SHP77 (cell line): ENCODE data around the gene TNFRSF25.
A peak's percentile ranks its signal among the peaks of the same experiment; 100 is the strongest.

Experiments used
- DNase-seq, 2 experiments: peaks; one replicate each; lab custom pipeline; 2025; lab: John Stamatoyannopoulos, UW

TNFRSF25 gene

DNA sequence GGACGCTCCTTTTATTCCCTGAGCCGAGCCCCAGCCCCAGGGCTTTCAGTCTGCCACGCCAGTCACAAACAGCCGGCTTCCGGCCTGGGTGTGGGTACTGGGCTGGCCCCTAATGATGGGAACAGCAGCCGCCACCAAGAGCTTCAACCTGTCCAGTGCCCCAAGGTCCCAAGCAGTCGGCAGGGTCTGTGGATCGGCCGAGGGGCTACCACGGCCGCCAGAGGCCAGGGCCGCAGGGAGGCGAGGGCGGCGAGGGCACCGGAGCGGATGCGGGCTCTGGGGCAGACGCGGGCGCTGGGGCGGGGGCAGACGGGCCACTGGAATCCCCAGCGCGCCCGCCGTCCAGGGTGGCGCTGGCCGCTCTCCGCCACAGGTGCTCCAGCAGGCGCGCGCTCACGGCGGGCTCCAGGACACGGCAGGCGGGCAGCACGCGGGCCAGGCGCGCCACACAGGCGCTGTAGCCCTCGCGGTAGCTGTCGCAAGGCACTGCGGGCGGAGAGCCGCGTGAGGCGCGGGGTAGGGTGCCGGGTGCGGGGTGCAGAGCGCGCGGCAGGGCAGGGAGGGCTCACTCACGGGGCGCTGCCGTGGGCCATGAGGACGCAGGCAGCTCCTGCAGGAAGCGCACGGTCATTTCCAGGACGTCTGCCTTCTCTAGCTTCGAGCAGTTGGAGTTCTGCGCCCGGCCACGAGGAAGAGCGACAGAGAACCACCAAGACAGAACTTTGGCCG lies 47.1 kb downstream of the TNFRSF25 start:
- no peak for DNase-seq

DNA sequence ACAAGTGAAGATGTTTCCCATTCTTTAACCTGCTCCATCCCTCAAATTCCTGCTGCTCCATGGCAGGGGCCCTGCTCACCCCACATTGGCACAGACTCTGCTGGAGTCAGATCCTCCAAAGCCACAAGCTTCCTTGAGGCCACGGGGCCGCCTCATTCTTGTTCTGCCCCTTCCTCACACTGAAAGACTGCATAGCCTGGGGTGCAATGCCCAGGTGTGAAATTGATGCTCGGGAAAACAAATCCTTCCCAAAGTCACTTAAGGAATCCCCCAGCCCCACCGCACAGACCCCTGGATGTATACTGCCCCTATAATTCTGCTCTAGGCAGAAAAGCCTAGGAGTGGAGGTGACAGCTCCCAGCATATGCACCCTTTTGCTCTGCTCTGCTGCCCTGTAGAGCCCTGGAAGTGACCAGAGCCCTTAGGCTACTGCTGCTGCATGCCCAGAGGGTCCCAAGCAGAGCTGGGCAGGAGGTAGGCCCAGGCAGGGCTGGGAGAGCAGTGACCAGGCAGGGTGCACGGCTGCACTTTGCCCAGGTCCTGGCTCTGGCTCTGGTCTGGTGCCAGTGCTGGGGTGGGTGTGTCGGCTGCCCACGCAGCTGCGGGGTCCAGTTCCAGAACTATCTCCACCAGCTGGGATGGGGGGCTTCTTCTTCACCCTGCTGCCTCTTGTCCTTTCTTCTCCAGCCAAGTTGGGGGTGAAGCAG lies 47.9 kb downstream of the TNFRSF25 start:
- DNase-seq = no peak

DNA sequence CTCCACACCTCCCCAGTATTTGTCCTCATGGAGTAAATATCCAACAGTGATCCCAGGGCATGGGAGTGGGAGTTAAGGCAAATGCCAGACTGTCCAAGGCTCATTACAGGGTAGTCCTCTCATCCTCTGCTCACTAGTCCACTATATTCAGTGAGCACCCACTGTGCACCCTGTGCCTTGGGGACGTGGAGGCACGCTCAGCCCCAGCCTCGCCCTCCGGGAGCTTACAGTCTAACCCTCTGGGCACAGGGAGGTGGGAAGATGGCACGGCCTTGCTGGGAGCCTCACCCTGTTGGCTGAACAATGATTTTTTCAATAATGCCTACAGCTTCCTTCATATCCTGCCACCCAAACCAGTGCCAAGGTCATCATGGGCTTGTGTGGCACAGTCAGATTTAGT lies 49.1 kb downstream of the TNFRSF25 start:
- DNase-seq = no peak

DNA sequence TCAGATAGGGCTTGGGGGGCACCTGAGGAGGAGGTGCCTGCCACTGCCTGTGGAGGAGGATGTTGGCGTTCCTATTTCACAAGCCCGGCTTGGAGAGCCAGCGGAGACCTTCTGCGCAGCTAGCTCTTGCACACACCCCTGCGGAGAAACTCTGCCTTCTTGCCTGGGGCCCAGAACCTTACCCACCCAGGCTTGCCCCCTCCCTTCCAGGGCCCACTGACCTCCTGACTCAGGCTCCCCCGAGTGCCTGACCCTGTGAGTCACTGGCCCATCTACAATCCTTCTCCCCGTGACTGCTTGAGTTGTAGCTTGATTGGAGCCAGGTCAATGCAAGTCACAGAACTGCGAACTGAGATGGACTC lies 49.7 kb downstream of the TNFRSF25 start:
- no peak for DNase-seq

DNA sequence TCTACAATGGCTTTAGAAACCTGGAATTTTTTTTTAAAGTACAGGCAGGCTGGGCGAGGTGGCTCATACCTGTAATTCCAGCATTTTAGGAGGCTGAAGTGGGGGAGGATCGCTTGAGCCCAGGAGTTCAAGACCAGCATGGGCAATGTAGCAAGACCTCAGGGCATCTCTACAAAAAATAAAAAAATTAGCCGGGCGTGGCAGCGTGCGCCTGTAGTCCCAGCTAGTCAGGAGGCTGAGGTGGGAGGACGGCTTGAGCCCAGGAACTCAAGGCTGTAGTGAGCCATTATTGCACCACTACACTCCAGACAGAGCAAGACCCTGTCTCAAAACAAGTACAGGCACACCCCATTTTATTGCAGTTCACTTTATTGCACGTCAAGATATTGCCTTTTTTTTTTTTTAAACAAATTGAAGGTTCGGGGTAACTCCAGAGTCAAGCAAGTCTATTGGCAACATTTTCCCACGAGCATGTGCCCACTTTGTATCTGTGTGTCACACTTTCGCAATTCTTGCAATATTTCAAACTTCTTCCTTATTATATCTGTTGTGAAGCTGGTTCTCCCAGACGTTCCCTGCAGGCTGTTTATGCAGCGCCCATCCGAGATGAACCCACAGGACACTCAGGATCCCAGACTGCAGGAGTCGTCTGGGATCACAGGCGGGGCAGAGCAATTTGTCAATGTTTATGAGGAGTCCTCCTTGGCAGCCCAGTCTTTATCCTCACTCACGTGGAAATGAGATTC lies 50.9 kb downstream of the TNFRSF25 start:
- DNase-seq = no peak

DNA sequence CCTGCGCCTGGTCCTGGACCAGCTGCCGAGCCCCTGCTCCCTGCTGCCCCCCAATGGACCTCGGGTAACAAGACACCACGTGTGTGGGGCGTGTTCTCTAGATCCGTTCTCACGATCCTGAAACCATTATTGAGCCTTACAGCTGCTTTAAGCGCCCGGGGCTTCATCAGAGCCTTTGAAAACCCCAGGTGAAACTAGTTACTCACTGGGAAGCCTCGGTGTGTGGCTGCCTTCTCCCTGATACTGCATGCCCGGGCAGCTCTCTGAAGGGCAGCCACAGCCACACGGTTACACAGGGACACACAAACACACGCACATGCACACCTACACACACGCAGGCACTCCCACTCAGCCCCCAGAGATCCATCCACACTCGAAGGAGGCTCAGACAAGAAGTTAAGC lies 51.5 kb downstream of the TNFRSF25 start:
- peak; percentile 41 to 64 for DNase-seq

DNA sequence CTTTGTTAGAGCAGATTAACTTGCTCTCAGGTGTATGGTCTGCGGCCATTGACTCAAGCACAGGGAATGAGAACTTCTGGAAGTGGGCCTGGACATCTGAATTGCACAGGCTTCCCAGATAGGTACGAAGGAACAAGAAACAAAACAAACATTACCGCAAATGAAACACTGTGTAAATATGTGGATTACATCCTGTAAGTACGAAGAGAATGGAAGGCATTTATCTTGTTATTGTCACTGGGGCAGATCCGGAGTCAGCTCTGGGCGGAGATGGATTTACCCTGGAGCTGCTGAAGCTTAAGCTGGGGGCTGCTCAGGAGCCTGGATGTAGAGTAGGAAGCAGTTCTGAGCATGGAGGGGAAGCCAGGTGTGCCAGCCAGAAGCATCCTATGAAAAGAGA lies 53.1 kb downstream of the TNFRSF25 start:
- DNase-seq = peak in 1 of 2 experiments; percentile 27
